GM18508 (cell line): ENCODE data around the gene GCNT4.

Experiments used
- ATAC-seq: cut with Tn5 transposase; IDR thresholded peaks from one replicate; pipeline ENCODE4 v1.9.1; 2021; ENCODE audit warnings: moderate number of reproducible peaks; ENCODE audit not compliant: insufficient read depth, unreplicated experiment

GCNT4 gene

GRCh38 chr5:75051217-75051751 is 1.1 kb downstream of the GCNT4 start:
- ATAC-seq: no peak

GRCh38 chr5:75050415-75050814 is 1.9 kb downstream of the GCNT4 start:
- no peak for ATAC-seq

- ATAC-seq: no peak
Observed at GRCh38 chr5:75049456-75050351, 2.7 kb downstream of the GCNT4 start.

- no peak for ATAC-seq
Observed at GRCh38 chr5:75048457-75048953, 3.9 kb downstream of the GCNT4 start.

GRCh38 chr5:75047356-75047755 is 5.0 kb downstream of the GCNT4 start:
- no peak for ATAC-seq

- ATAC-seq: no peak
Observed at GRCh38 chr5:75046366-75047142, 5.8 kb downstream of the GCNT4 start.

GRCh38 chr5:75045071-75045470 is 7.3 kb downstream of the GCNT4 start:
- no peak for ATAC-seq

- no peak for ATAC-seq
Observed at GRCh38 chr5:75044406-75044805, 8.0 kb downstream of the GCNT4 start.

GRCh38 chr5:75043633-75044264 is 8.6 kb downstream of the GCNT4 start:
- ATAC-seq: no peak

- no peak for ATAC-seq
Observed at GRCh38 chr5:75042522-75042921, 9.8 kb downstream of the GCNT4 start.

GRCh38 chr5:75040973-75041372 is 11.4 kb downstream of the GCNT4 start:
- ATAC-seq: no peak

GRCh38 chr5:75037106-75037505 is 15.3 kb downstream of the GCNT4 start:
- no peak for ATAC-seq

- no peak for ATAC-seq
Observed at GRCh38 chr5:75034137-75034739, 18.1 kb downstream of the GCNT4 start.

- no peak for ATAC-seq
Observed at GRCh38 chr5:75031366-75031765, 21.0 kb downstream of the GCNT4 start.

- ATAC-seq: no peak
Observed at GRCh38 chr5:75028090-75028489, 24.3 kb downstream of the GCNT4 start.

- ATAC-seq: no peak
Observed at GRCh38 chr5:75023368-75024159, 28.8 kb downstream of the GCNT4 start.

GRCh38 chr5:75021800-75022199 is 30.6 kb downstream of the GCNT4 start:
- ATAC-seq: no peak

GRCh38 chr5:75021219-75021618 is 31.1 kb downstream of the GCNT4 start:
- no peak for ATAC-seq

- no peak for ATAC-seq
Observed at GRCh38 chr5:75020016-75020656, 32.2 kb downstream of the GCNT4 start.
